ENCODE measurements around the gene SND1. TPM values are rescaled to one million over a fixed set of nuclear protein-coding genes. Genes with fewer than 3 reads are reported as not detected.

The SND1 gene
- total and polyA plus RNA-seq, 2 of the 4 experiments (the other 2 are of a cell fraction), result 154 to 294 TPM

GRCh38 chr7:127887631-127888030 is 235.6 kb downstream of the SND1 start:
- 86% methylated on average over 1 of the region's 3 CpGs; no CpG with 5 or more reads in 1 of the 2 experiments for WGBS, 2 experiments (ENCODE audit: extremely low coverage in 2 of 2, insufficient read length in 1 of 2)
- in situ Hi-C loops (cut with MboI; ENCODE audit: low sequenced_read_pairs) (no loop called here), dilution Hi-C loops (cut with HindIII; ENCODE audit: low sequenced_read_pairs, unreplicated experiment) (no loop called here), intact Hi-C loops (cut with micrococcal nuclease) (no loop called here)
- H3K79me1 ChIP-seq (ENCODE audit: low read depth in 1 of 2, low read length in 2 of 2), result peaks cover 39 to 79% of the 10 kb centered on the region in 2 experiments
- H3K4ac ChIP-seq (ENCODE audit: low read depth, low read length), result no peak overlapping the region
- no peak overlapping the region for H2AK9ac ChIP-seq (replicated peaks; ENCODE audit: low read depth, low read length, poor library complexity)
- no peak overlapping the region for H3K4me2 ChIP-seq (ENCODE audit: low read depth, low read length)
- H3K23ac ChIP-seq (ENCODE audit: low read depth, low read length), result no peak overlapping the region
- peaks cover 54% of the 10 kb centered on the region for H4K20me1 ChIP-seq (ENCODE audit: insufficient read depth, low read length)
- no peak overlapping the region for H2BK120ac ChIP-seq (ENCODE audit: low read depth, low read length)
- CTCF ChIA-PET, result no interaction called here
- H3K9me1 ChIP-seq (ENCODE audit: insufficient read depth, low read length), result peaks cover 41% of the 10 kb centered on the region
- DNase-seq (no peak), ATAC-seq (ENCODE audit: low read depth) (no peak)
- no peak for TF ChIP-seq CHD1 (IDR thresholded peaks at IDR 0.05; ENCODE audit: low read depth, low read length)
- no peak for TF ChIP-seq FOS (IDR thresholded peaks at IDR 0.05; ENCODE audit: low read depth, low read length)
- no peak for TF ChIP-seq CEBPB (IDR thresholded peaks at IDR 0.05; ENCODE audit: low read depth, low read length)
- TF ChIP-seq USF2 (IDR thresholded peaks at IDR 0.05; ENCODE audit: low read depth, low read length), result no peak
- TF ChIP-seq MAFK (IDR thresholded peaks at IDR 0.05; ENCODE audit: low read depth, low read length), result peak; percentile 65
- TF ChIP-seq CTCF (conservative IDR thresholded peaks at IDR 0.05; ENCODE audit: low read depth, low read length), result no peak
- H2BK15ac ChIP-seq (ENCODE audit: low read depth, low read length), result no peak overlapping the region
- peaks cover 14% of the 10 kb centered on the region for H3K36me3 ChIP-seq (ENCODE audit: control insufficient read depth, insufficient read depth, low read length)
- H3K18ac ChIP-seq (ENCODE audit: low read depth, low read length), result no peak overlapping the region
- BruUV-seq (replicated peaks), result no TSS peak
- H3K9ac ChIP-seq (ENCODE audit: low read depth, low read length), result no peak overlapping the region
- no peak overlapping the region for H3K56ac ChIP-seq (ENCODE audit: extremely low read depth, insufficient read depth, low read length)
- no peak overlapping the region for H2BK20ac ChIP-seq (ENCODE audit: low read depth, low read length)
- H4K91ac ChIP-seq (ENCODE audit: insufficient read depth, low read depth, low read length), result no peak overlapping the region
- no peak overlapping the region for H2AFZ ChIP-seq (replicated peaks; ENCODE audit: low read length, poor library complexity)
- H3K4me3 ChIP-seq (ENCODE audit: insufficient read depth, low read depth, low read length), result no peak overlapping the region
- H3K9me3 ChIP-seq (ENCODE audit: control insufficient read depth, insufficient read depth, low read length), result no peaks in the 10 kb centered on the region
- POLR2A ChIA-PET (ENCODE audit: unreplicated experiment), result no interaction called here
- H2BK5ac ChIP-seq (ENCODE audit: low read depth, low read length, poor library complexity, severe bottlenecking), result no peak overlapping the region
- no peak overlapping the region for H4K8ac ChIP-seq (ENCODE audit: low read depth in 2 of 2, low read length in 2 of 2)
- H4K5ac ChIP-seq (ENCODE audit: low read depth, low read length), result no peak overlapping the region
- no peaks in the 10 kb centered on the region for H3K27me3 ChIP-seq (ENCODE audit: control insufficient read depth, insufficient read depth, low read length)
- peaks cover 23% of the 10 kb centered on the region for H3K4me1 ChIP-seq (ENCODE audit: control insufficient read depth, insufficient read depth, low read length)
- no peak overlapping the region for H3K27ac ChIP-seq (ENCODE audit: insufficient read depth, low read length)
- peak overlapping the region; percentile 16; the same call in 1 of the 2 replicates for H3K14ac ChIP-seq (replicated peaks; ENCODE audit: low read depth, low read length)
- H2AK5ac ChIP-seq (ENCODE audit: low read depth, low read length), result no peak overlapping the region
